GM19025 (cell line): Measurements from ENCODE around the gene OR8H2.
"Not testable (repeated sequence)": the region's sequence is repeated elsewhere in the genome, so short reads cannot be mapped to it uniquely, and the experiment has no call there.

ENCODE experiments used
- ATAC-seq: cut with Tn5 transposase; IDR thresholded peaks from one replicate; pipeline ENCODE4 v1.9.1; 2021; ENCODE audit warnings: mild to moderate bottlenecking, low read depth, moderate library complexity; ENCODE audit not compliant: unreplicated experiment

The OR8H2 gene

GRCh38 chr11:56103210-56103737 lies at the start of gene OR8H2:
Gene OR8H2, plus strand, starts transcription at chr11:56103687. Its CDS starts 1,356 bp downstream, at chr11:56105043.
- no peak for ATAC-seq

GRCh38 chr11:56056366-56056765 lies 47.1 kb upstream of the OR8H2 start:
- not testable (repeated sequence) for ATAC-seq

- ATAC-seq: not testable (repeated sequence)
Observed at GRCh38 chr11:56057661-56058237, 45.7 kb upstream of the OR8H2 start.

- ATAC-seq: not testable (repeated sequence)
Observed at GRCh38 chr11:56058260-56058780, 45.2 kb upstream of the OR8H2 start.

- no peak for ATAC-seq
Observed at GRCh38 chr11:56066980-56067379, 36.5 kb upstream of the OR8H2 start.

- ATAC-seq: no peak
Observed at GRCh38 chr11:56089697-56090096, 13.8 kb upstream of the OR8H2 start.

- ATAC-seq: no peak
Observed at GRCh38 chr11:56093008-56093407, 10.5 kb upstream of the OR8H2 start, which contains the start of gene OR8I2. Gene OR8I2, plus strand, starts transcription at chr11:56093308. Its CDS starts 0 bp downstream, at chr11:56093308.

GRCh38 chr11:56122073-56122472 lies 18.6 kb downstream of the OR8H2 start, which contains the start of gene OR8H3:
Gene OR8H3, plus strand, starts transcription at chr11:56122373. Its CDS starts 0 bp downstream, at chr11:56122373.
- no peak for ATAC-seq

- no peak for ATAC-seq
Observed at GRCh38 chr11:56140151-56140661, 36.7 kb downstream of the OR8H2 start, which contains the start of gene OR8J3. Gene OR8J3, minus strand, starts transcription at chr11:56140201. Its CDS starts 2,483 bp downstream, at chr11:56137718.

GRCh38 chr11:56143681-56144080 lies 40.2 kb downstream of the OR8H2 start:
- not testable (repeated sequence) for ATAC-seq

GRCh38 chr11:56151376-56151775 lies 47.9 kb downstream of the OR8H2 start:
- no peak for ATAC-seq

- no peak for ATAC-seq
Observed at GRCh38 chr11:56152333-56152732, 48.8 kb downstream of the OR8H2 start.
